Ascending aorta (tissue), 2 donors: ENCODE results near the gene LRRC9. TPM values are rescaled to one million over a fixed set of nuclear protein-coding genes. Genes with fewer than 3 reads are reported as not detected.

Experiments
- DNase-seq, 2 donors: peaks; one replicate each; pipeline ENCODE4 v3.0.0-alpha.2; 2019; ENCODE audit warnings: low spot score in 2 of 2
- H3K27ac ChIP-seq, 2 donors: fragments of 200-600 bp; sonication (generic); one replicate each; pipeline ENCODE4 v1.5.1; 2016 to 2017; ENCODE audit warnings: mild to moderate bottlenecking in 1 of 2
- H3K27me3 ChIP-seq: fragments of 200-600 bp; sonication (generic); one replicate; pipeline ENCODE4 v1.5.1; 2017
- H3K36me3 ChIP-seq, 2 donors: fragments of 200-600 bp; sonication (generic); one replicate each; pipeline ENCODE4 v1.5.1; 2016
- H3K4me1 ChIP-seq, 2 donors: fragments of 200-600 bp; sonication (generic); one replicate each; pipeline ENCODE4 v1.5.1; 2016 to 2017; ENCODE audit warnings: mild to moderate bottlenecking in 1 of 2
- H3K4me3 ChIP-seq, 2 donors: fragments of 200-600 bp; sonication (generic); one replicate each; pipeline ENCODE4 v1.5.1; 2016 to 2017; ENCODE audit warnings: mild to moderate bottlenecking in 1 of 2
- H3K9me3 ChIP-seq, 2 donors: fragments of 200-600 bp; sonication (generic); one replicate each; pipeline ENCODE4 v1.5.1; 2016
- CTCF ChIP-seq, 3 experiments: fragments of 200-600 bp in 2 of 3; fragments of 450-650 bp in 1 of 3; sonication (generic) in 2 of 3; IDR thresholded peaks; one replicate each; pipeline ENCODE4 v1.5.1; 2016 to 2019; ENCODE audit warnings: antibody characterized with exemption in 3 of 3, mild to moderate bottlenecking in 1 of 3, moderate library complexity in 1 of 3
- intact Hi-C: fragments of 100-400 bp; cut with DNase I; formaldehyde crosslinking; loops from one replicate; pipeline ENCODE4 v1.15.1; 2023
- total RNA-seq: library from RNA; depleted of rRNA; stranded (reverse); fragments of >200 nt; gene quantifications from one replicate; pipeline ENCODE4 v1.1.0, GENCODE V29; 2016

LRRC9 gene
- total RNA-seq, 1 donor from 2014 or later: not detected

- Histone ChIP-seq H3K27me3 (no peaks in the 10 kb centered on the region), H3K36me3 (no peaks in the 10 kb centered on the region), H3K9me3 (no peaks in the 10 kb centered on the region), H3K4me1 (no peaks in the 10 kb centered on the region), H3K4me3 (no peak overlapping the region), H3K27ac (no peak overlapping the region)
- TF ChIP-seq CTCF (IDR thresholded peaks at IDR 0.05): no peak
- intact Hi-C loops: no loop called here
- DNase-seq: no peak
Measured at GRCh38 chr14:59912443-59912842, 7.5 kb upstream of the LRRC9 start.

- Histone ChIP-seq H3K27ac (no peak overlapping the region), H3K4me3 (no peak overlapping the region), H3K36me3 (no peaks in the 10 kb centered on the region), H3K27me3 (no peaks in the 10 kb centered on the region), H3K4me1 (no peaks in the 10 kb centered on the region), H3K9me3 (no peaks in the 10 kb centered on the region)
- no peak for DNase-seq
- no peak for TF ChIP-seq CTCF (IDR thresholded peaks at IDR 0.05)
- intact Hi-C loops: no loop called here
Measured at GRCh38 chr14:59913187-59913586, 6.8 kb upstream of the LRRC9 start.

GRCh38 chr14:59918824-59919569 is 947 bp upstream of the LRRC9 start:
- H3K27ac ChIP-seq: no peak overlapping the region
- H3K4me3 ChIP-seq: peak overlapping the region; percentile 56 to 64
- peak in 2 of 3 experiments; percentile 34 to 48 for TF ChIP-seq CTCF (IDR thresholded peaks at IDR 0.05)
- intact Hi-C loops: no loop called here
- peaks cover 0 to 2% of the 10 kb centered on the region in 2 donors for H3K4me1 ChIP-seq
- no peaks in the 10 kb centered on the region for H3K36me3 ChIP-seq
- no peaks in the 10 kb centered on the region for H3K9me3 ChIP-seq
- no peaks in the 10 kb centered on the region for H3K27me3 ChIP-seq
- DNase-seq: no peak

- peaks cover 0 to 2% of the 10 kb centered on the region in 2 donors for H3K4me1 ChIP-seq
- TF ChIP-seq CTCF (IDR thresholded peaks at IDR 0.05): no peak
- H3K9me3 ChIP-seq: no peaks in the 10 kb centered on the region
- H3K27me3 ChIP-seq: no peaks in the 10 kb centered on the region
- intact Hi-C loops: no loop called here
- H3K36me3 ChIP-seq: no peaks in the 10 kb centered on the region
- H3K27ac ChIP-seq: no peak overlapping the region
- H3K4me3 ChIP-seq: no peak overlapping the region
- no peak for DNase-seq
Measured at GRCh38 chr14:59920378-59920683, 387 bp downstream of the LRRC9 start.

GRCh38 chr14:59925797-59926196 is 5.9 kb downstream of the LRRC9 start:
- Histone ChIP-seq H3K4me1 (no peaks in the 10 kb centered on the region), H3K4me3 (no peak overlapping the region), H3K9me3 (no peaks in the 10 kb centered on the region), H3K27me3 (no peaks in the 10 kb centered on the region), H3K36me3 (no peaks in the 10 kb centered on the region), H3K27ac (no peak overlapping the region)
- DNase-seq: no peak
- intact Hi-C loops: no loop called here
- TF ChIP-seq CTCF (IDR thresholded peaks at IDR 0.05): no peak

- no peak for TF ChIP-seq CTCF (IDR thresholded peaks at IDR 0.05)
- Histone ChIP-seq H3K27ac (no peak overlapping the region), H3K4me3 (no peak overlapping the region), H3K9me3 (no peaks in the 10 kb centered on the region), H3K4me1 (no peaks in the 10 kb centered on the region), H3K36me3 (no peaks in the 10 kb centered on the region), H3K27me3 (no peaks in the 10 kb centered on the region)
- no peak for DNase-seq
- intact Hi-C loops: no loop called here
Measured at GRCh38 chr14:59926534-59926933, 6.6 kb downstream of the LRRC9 start.
